ENCODE data around the gene IL20RB.

GRCh38 chr3:137020888-137021287 lies 63.1 kb downstream of the IL20RB start:
- TF ChIP-seq TARDBP (IDR thresholded peaks at IDR 0.05) (no peak), SUZ12 (IDR thresholded peaks at IDR 0.05) (no peak), HDGF (IDR thresholded peaks at IDR 0.05; ENCODE audit: borderline replicate concordance) (no peak), PKNOX1 (IDR thresholded peaks at IDR 0.05) (no peak), BHLHE40 (IDR thresholded peaks at IDR 0.05; ENCODE audit: borderline replicate concordance) (no peak)
